HEK293 (cell line): ENCODE measurements around the gene CYB5R3.

ENCODE experiments used
- KLF7 ChIP-seq: fragments of 450-650 bp; formaldehyde crosslinking; IDR thresholded peaks from 2 replicates; pipeline ENCODE4 v1.5.1; 2016; ENCODE audit warnings: missing biosample characterization, missing genetic modification characterization, borderline replicate concordance
- KLF8 ChIP-seq: fragments of 450-650 bp; formaldehyde crosslinking; IDR thresholded peaks from 2 replicates; pipeline ENCODE4 v1.5.1; 2016; ENCODE audit warnings: missing biosample characterization, missing genetic modification characterization
- KLF9 ChIP-seq: fragments of 450-650 bp; formaldehyde crosslinking; IDR thresholded peaks from 2 replicates; pipeline ENCODE4 v1.5.1; 2016; ENCODE audit warnings: missing biosample characterization, missing genetic modification characterization, low read depth
- OVOL3 ChIP-seq: fragments of 450-650 bp; formaldehyde crosslinking; IDR thresholded peaks from 2 replicates; pipeline ENCODE4 v1.5.1; 2016; ENCODE audit warnings: missing biosample characterization, missing genetic modification characterization
- YY2 ChIP-seq: fragments of 450-650 bp; formaldehyde crosslinking; IDR thresholded peaks from 2 replicates; pipeline ENCODE4 v1.5.1; 2016; ENCODE audit warnings: missing biosample characterization, missing genetic modification characterization
- ZBTB20 ChIP-seq: fragments of 450-650 bp; formaldehyde crosslinking; IDR thresholded peaks from 2 replicates; pipeline ENCODE4 v1.5.1; 2016; ENCODE audit warnings: missing biosample characterization, missing genetic modification characterization
- ZBTB8A ChIP-seq: fragments of 450-650 bp; formaldehyde crosslinking; IDR thresholded peaks from 2 replicates; pipeline ENCODE4 v1.5.1; 2016; ENCODE audit warnings: missing biosample characterization, missing genetic modification characterization
- ZFHX2 ChIP-seq: fragments of 450-650 bp; formaldehyde crosslinking; conservative IDR thresholded peaks from 2 replicates; pipeline ENCODE4 v1.5.1; 2016; ENCODE audit warnings: missing biosample characterization, missing genetic modification characterization
- ZNF10 ChIP-seq: fragments of 450-650 bp; formaldehyde crosslinking; IDR thresholded peaks from 2 replicates; pipeline ENCODE4 v1.5.1; 2017; ENCODE audit warnings: missing biosample characterization, missing genetic modification characterization
- ZNF121 ChIP-seq: fragments of 450-650 bp; formaldehyde crosslinking; IDR thresholded peaks from 2 replicates; pipeline ENCODE4 v1.5.1; 2016; ENCODE audit warnings: missing biosample characterization, missing genetic modification characterization
- ZNF23 ChIP-seq: fragments of 450-650 bp; formaldehyde crosslinking; IDR thresholded peaks from 2 replicates; pipeline ENCODE4 v1.5.1; 2016; ENCODE audit warnings: missing biosample characterization, missing genetic modification characterization, borderline replicate concordance
- ZNF239 ChIP-seq: fragments of 450-650 bp; formaldehyde crosslinking; IDR thresholded peaks from 2 replicates; pipeline ENCODE4 v1.5.1; 2016; ENCODE audit warnings: missing biosample characterization, missing genetic modification characterization
- ZNF24 ChIP-seq: fragments of 450-650 bp; formaldehyde crosslinking; IDR thresholded peaks from 2 replicates; pipeline ENCODE4 v1.5.1; 2016; ENCODE audit warnings: missing biosample characterization, missing genetic modification characterization
- ZNF335 ChIP-seq: fragments of 450-650 bp; formaldehyde crosslinking; conservative IDR thresholded peaks from 2 replicates; pipeline ENCODE4 v1.5.1; 2016; ENCODE audit warnings: missing biosample characterization, missing genetic modification characterization
- ZNF350 ChIP-seq: fragments of 450-650 bp; formaldehyde crosslinking; IDR thresholded peaks from 2 replicates; pipeline ENCODE4 v1.5.0; 2017; ENCODE audit warnings: missing biosample characterization, mild to moderate bottlenecking, missing genetic modification characterization
- ZNF48 ChIP-seq: fragments of 450-650 bp; formaldehyde crosslinking; IDR thresholded peaks from 2 replicates; pipeline ENCODE4 v1.5.1; 2016; ENCODE audit warnings: missing biosample characterization, missing genetic modification characterization
- ZNF600 ChIP-seq: fragments of 450-650 bp; formaldehyde crosslinking; IDR thresholded peaks from 2 replicates; pipeline ENCODE4 v1.5.1; 2016; ENCODE audit warnings: missing biosample characterization, missing genetic modification characterization
- ZNF76 ChIP-seq: fragments of 450-650 bp; formaldehyde crosslinking; IDR thresholded peaks from 2 replicates; pipeline ENCODE4; 2016; ENCODE audit warnings: low read depth, missing biosample characterization, missing genetic modification characterization, borderline replicate concordance
- ZNF837 ChIP-seq: fragments of 450-650 bp; formaldehyde crosslinking; IDR thresholded peaks from 2 replicates; pipeline ENCODE4 v1.5.1; 2016; ENCODE audit warnings: missing biosample characterization, missing genetic modification characterization
- ZSCAN23 ChIP-seq: fragments of 450-650 bp; formaldehyde crosslinking; IDR thresholded peaks from 2 replicates; pipeline ENCODE4 v1.5.1; 2016; ENCODE audit warnings: missing biosample characterization, missing genetic modification characterization
- TF ChIP-seq, protein P1 (sequence below): fragments of 450-650 bp; formaldehyde crosslinking; IDR thresholded peaks from 2 replicates; pipeline ENCODE4 v1.5.1; 2016; ENCODE audit warnings: missing biosample characterization, missing genetic modification characterization
- TF ChIP-seq, protein P2 (sequence below): fragments of 450-650 bp; formaldehyde crosslinking; IDR thresholded peaks from 2 replicates; pipeline ENCODE4 v1.5.1; 2016; ENCODE audit warnings: missing biosample characterization, missing genetic modification characterization
- TF ChIP-seq, protein P3 (sequence below): fragments of 450-650 bp; formaldehyde crosslinking; IDR thresholded peaks from 2 replicates; pipeline ENCODE4 v1.5.1; 2017; ENCODE audit warnings: missing biosample characterization, missing genetic modification characterization
- TF ChIP-seq, protein P4 (sequence below): fragments of 450-650 bp; formaldehyde crosslinking; IDR thresholded peaks from 2 replicates; pipeline ENCODE4 v1.5.1; 2016; ENCODE audit warnings: missing biosample characterization, missing genetic modification characterization
- TF ChIP-seq, protein P5 (sequence below): fragments of 450-650 bp; formaldehyde crosslinking; IDR thresholded peaks from 2 replicates; pipeline ENCODE4 v1.5.1; 2016; ENCODE audit warnings: missing biosample characterization, missing genetic modification characterization, low read depth
- TF ChIP-seq, protein P6 (sequence below): fragments of 450-650 bp; formaldehyde crosslinking; IDR thresholded peaks from 2 replicates; pipeline ENCODE4 v1.5.1; 2016; ENCODE audit warnings: missing biosample characterization, missing genetic modification characterization
- TF ChIP-seq, protein P7 (sequence below): fragments of 450-650 bp; formaldehyde crosslinking; IDR thresholded peaks from 2 replicates; pipeline ENCODE4 v1.5.1; 2016; ENCODE audit warnings: missing biosample characterization, missing genetic modification characterization
- TF ChIP-seq, protein P8 (sequence below): sonication (generic); formaldehyde crosslinking; IDR thresholded peaks from 2 replicates; pipeline ENCODE4 v1.8.1; 2022; ENCODE audit warnings: mild to moderate bottlenecking, moderate library complexity, missing genetic modification reagents

Gene CYB5R3

DNA sequence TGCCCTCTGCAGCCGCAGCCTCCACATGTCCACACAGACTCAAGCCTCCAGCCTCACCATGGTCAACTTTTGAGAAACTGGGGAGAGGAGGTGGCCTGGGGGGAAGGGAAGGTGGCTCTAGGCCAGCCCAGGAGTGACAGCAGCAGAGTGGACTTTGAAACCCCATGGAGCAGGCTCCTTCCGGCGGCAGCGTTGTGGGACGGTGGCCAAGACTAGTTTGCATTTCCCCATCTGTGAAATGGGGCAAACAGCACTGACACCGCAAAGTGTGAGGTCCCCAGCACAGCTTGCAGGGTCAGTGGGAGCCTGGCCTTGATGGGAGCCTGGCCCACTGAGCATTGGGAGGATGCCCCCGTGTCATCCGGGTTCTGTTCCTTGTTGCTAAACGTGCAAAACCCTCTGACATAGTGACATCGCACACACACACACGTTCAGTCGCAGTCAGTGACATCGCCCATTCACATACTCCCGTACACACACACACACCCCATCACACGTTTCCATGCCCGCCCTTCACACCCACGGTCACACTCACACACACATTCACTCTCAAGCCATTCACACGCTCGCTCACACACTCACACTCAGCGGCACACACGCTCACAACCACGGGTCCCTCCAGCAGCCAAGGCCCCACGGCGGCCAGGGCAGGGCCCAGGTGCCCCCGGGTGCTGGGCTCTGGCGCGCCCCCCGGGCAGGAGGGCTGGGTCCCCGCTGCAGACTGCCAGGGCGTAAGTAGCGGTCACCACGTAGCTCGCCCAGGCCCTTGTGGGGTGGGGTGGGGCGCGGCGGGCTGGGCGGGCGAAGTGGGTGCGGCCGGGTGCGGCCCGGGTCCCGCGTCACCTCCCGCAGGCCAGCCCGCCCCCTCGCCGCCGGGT, 585 bp downstream of the CYB5R3 start (continued):
- 0 out of 2 replicates have a peak, but pooled peaks have one; percentile 25 for TF ChIP-seq ZNF837 (tag by site-specific recombination)
- TF ChIP-seq KLF7 (tag by site-specific recombination): peak; percentile 91
- TF ChIP-seq, protein P1, sequence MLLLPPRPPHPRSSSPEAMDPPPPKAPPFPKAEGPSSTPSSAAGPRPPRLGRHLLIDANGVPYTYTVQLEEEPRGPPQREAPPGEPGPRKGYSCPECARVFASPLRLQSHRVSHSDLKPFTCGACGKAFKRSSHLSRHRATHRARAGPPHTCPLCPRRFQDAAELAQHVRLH (tag by site-specific recombination): 0 out of 2 replicates have a peak, but pooled peaks have one; percentile 36
- TF ChIP-seq ZNF350 (tag by site-specific recombination): no peak
- TF ChIP-seq ZNF335 (tag by site-specific recombination): peak; percentile 78
- TF ChIP-seq, protein P2, sequence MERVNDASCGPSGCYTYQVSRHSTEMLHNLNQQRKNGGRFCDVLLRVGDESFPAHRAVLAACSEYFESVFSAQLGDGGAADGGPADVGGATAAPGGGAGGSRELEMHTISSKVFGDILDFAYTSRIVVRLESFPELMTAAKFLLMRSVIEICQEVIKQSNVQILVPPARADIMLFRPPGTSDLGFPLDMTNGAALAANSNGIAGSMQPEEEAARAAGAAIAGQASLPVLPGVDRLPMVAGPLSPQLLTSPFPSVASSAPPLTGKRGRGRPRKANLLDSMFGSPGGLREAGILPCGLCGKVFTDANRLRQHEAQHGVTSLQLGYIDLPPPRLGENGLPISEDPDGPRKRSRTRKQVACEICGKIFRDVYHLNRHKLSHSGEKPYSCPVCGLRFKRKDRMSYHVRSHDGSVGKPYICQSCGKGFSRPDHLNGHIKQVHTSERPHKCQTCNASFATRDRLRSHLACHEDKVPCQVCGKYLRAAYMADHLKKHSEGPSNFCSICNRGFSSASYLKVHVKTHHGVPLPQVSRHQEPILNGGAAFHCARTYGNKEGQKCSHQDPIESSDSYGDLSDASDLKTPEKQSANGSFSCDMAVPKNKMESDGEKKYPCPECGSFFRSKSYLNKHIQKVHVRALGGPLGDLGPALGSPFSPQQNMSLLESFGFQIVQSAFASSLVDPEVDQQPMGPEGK (tag by site-specific recombination): peak; percentile 93
- TF ChIP-seq, protein P3, sequence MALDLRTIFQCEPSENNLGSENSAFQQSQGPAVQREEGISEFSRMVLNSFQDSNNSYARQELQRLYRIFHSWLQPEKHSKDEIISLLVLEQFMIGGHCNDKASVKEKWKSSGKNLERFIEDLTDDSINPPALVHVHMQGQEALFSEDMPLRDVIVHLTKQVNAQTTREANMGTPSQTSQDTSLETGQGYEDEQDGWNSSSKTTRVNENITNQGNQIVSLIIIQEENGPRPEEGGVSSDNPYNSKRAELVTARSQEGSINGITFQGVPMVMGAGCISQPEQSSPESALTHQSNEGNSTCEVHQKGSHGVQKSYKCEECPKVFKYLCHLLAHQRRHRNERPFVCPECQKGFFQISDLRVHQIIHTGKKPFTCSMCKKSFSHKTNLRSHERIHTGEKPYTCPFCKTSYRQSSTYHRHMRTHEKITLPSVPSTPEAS: peak; percentile 96
- peak; percentile 69; the same call in 1 of the 2 replicates for TF ChIP-seq ZNF239 (tag by site-specific recombination)
- no peak for TF ChIP-seq ZNF10 (tag by site-specific recombination)
- TF ChIP-seq, protein P4, sequence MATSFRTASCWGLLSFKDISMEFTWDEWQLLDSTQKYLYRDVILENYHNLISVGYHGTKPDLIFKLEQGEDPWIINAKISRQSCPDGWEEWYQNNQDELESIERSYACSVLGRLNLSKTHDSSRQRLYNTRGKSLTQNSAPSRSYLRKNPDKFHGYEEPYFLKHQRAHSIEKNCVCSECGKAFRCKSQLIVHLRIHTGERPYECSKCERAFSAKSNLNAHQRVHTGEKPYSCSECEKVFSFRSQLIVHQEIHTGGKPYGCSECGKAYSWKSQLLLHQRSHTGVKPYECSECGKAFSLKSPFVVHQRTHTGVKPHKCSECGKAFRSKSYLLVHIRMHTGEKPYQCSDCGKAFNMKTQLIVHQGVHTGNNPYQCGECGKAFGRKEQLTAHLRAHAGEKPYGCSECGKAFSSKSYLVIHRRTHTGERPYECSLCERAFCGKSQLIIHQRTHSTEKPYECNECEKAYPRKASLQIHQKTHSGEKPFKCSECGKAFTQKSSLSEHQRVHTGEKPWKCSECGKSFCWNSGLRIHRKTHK (tag by site-specific recombination): no peak
- TF ChIP-seq ZNF48 (tag by site-specific recombination): no peak
- no peak; the same call in 1 of the 2 replicates for TF ChIP-seq ZNF24 (tag by site-specific recombination)
- 0 out of 2 replicates have a peak, but pooled peaks have one; percentile 44 for TF ChIP-seq OVOL3 (tag by site-specific recombination)
- peak; percentile 77; the same call in 1 of the 2 replicates for TF ChIP-seq ZBTB20
- TF ChIP-seq ZSCAN23 (tag by site-specific recombination): no peak
- TF ChIP-seq ZNF23 (tag by site-specific recombination): no peak
- 0 out of 2 replicates have a peak, but pooled peaks have one; percentile 42 for TF ChIP-seq ZNF121
- TF ChIP-seq, protein P5, sequence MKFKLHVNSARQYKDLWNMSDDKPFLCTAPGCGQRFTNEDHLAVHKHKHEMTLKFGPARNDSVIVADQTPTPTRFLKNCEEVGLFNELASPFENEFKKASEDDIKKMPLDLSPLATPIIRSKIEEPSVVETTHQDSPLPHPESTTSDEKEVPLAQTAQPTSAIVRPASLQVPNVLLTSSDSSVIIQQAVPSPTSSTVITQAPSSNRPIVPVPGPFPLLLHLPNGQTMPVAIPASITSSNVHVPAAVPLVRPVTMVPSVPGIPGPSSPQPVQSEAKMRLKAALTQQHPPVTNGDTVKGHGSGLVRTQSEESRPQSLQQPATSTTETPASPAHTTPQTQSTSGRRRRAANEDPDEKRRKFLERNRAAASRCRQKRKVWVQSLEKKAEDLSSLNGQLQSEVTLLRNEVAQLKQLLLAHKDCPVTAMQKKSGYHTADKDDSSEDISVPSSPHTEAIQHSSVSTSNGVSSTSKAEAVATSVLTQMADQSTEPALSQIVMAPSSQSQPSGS: peak; percentile 27; the same call in 1 of the 2 replicates
- TF ChIP-seq, protein P6, sequence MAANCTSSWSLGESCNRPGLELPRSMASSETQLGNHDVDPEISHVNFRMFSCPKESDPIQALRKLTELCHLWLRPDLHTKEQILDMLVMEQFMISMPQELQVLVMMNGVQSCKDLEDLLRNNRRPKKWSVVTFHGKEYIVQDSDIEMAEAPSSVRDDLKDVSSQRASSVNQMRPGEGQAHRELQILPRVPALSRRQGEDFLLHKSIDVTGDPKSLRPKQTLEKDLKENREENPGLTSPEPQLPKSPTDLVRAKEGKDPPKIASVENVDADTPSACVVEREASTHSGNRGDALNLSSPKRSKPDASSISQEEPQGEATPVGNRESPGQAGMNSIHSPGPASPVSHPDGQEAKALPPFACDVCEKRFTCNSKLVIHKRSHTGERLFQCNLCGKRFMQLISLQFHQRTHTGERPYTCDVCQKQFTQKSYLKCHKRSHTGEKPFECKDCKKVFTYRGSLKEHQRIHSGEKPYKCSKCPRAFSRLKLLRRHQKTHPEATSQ (tag by site-specific recombination): peak; percentile 83; the same call in 1 of the 2 replicates
- TF ChIP-seq, protein P7, sequence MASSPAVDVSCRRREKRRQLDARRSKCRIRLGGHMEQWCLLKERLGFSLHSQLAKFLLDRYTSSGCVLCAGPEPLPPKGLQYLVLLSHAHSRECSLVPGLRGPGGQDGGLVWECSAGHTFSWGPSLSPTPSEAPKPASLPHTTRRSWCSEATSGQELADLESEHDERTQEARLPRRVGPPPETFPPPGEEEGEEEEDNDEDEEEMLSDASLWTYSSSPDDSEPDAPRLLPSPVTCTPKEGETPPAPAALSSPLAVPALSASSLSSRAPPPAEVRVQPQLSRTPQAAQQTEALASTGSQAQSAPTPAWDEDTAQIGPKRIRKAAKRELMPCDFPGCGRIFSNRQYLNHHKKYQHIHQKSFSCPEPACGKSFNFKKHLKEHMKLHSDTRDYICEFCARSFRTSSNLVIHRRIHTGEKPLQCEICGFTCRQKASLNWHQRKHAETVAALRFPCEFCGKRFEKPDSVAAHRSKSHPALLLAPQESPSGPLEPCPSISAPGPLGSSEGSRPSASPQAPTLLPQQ (tag by site-specific recombination): 0 out of 2 replicates have a peak, but pooled peaks have one; percentile 49
- TF ChIP-seq ZNF600 (tag by site-specific recombination): 0 out of 2 replicates have a peak, but pooled peaks have one; percentile 50
- TF ChIP-seq, protein P8, sequence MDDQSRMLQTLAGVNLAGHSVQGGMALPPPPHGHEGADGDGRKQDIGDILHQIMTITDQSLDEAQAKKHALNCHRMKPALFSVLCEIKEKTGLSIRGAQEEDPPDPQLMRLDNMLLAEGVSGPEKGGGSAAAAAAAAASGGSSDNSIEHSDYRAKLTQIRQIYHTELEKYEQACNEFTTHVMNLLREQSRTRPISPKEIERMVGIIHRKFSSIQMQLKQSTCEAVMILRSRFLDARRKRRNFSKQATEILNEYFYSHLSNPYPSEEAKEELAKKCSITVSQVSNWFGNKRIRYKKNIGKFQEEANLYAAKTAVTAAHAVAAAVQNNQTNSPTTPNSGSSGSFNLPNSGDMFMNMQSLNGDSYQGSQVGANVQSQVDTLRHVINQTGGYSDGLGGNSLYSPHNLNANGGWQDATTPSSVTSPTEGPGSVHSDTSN (CRISPR knock-in tag): peak; percentile 27; the same call in 1 of the 2 replicates
- TF ChIP-seq ZBTB8A (tag by site-specific recombination): peak; percentile 72
- peak; percentile 76 for TF ChIP-seq KLF9 (tag by site-specific recombination)
- TF ChIP-seq ZFHX2 (tag by site-specific recombination): peak; percentile 98
- peak; percentile 28; the same call in 1 of the 2 replicates for TF ChIP-seq ZNF76 (tag by site-specific recombination)
- peak; percentile 96; the same call in 1 of the 2 replicates for TF ChIP-seq KLF8 (tag by site-specific recombination)
- TF ChIP-seq YY2 (tag by site-specific recombination): peak; percentile 71
